C4-2B (cell line): ENCODE measurements around the gene HOMER3.

Experiments
- H3K27ac ChIP-seq: fragments of 450-650 bp; 2 replicates; pipeline ENCODE4 v1.5.1; 2017
- CTCF ChIP-seq: fragments of 450-650 bp; conservative IDR thresholded peaks from 2 replicates; pipeline ENCODE4 v1.5.1; 2017; ENCODE audit warnings: mild to moderate bottlenecking
- ZFX ChIP-seq: fragments of 450-650 bp; IDR thresholded peaks from 2 replicates; pipeline ENCODE4 v1.6.1; 2017

HOMER3 gene

GRCh38 chr19:18879579-18880373, 61.2 kb downstream of the HOMER3 start:
- H3K27ac ChIP-seq, result no peak overlapping the region
- no peak for TF ChIP-seq CTCF
- no peak for TF ChIP-seq ZFX
